ENCODE data around the gene SMR3A. TPM values are rescaled to one million over a fixed set of nuclear protein-coding genes. Genes with fewer than 3 reads are reported as not detected.

Gene SMR3A
- total RNA-seq, 1 donor from 2014 or later: not detected

GRCh38 chr4:70337886-70338420 lies 22.6 kb upstream of the SMR3A start:
- no peak for DNase-seq
- no peak for TF ChIP-seq CTCF (IDR thresholded peaks at IDR 0.05)
- H3K4me3 ChIP-seq: no peak overlapping the region
- H3K27ac ChIP-seq: no peak overlapping the region
- ATAC-seq: no peak
- intact Hi-C loops (cut with DNase I): no loop called here
- no peaks in the 10 kb centered on the region for H3K4me1 ChIP-seq
- H3K27me3 ChIP-seq (ENCODE audit: low read depth): no peaks in the 10 kb centered on the region
- H3K36me3 ChIP-seq: no peaks in the 10 kb centered on the region
- H3K9me3 ChIP-seq: no peaks in the 10 kb centered on the region

GRCh38 chr4:70356185-70356584 lies 4.4 kb upstream of the SMR3A start:
- Histone ChIP-seq H3K9me3 (no peaks in the 10 kb centered on the region), H3K4me1 (no peaks in the 10 kb centered on the region), H3K4me3 (no peak overlapping the region), H3K36me3 (no peaks in the 10 kb centered on the region), H3K27me3 (ENCODE audit: low read depth) (no peaks in the 10 kb centered on the region), H3K27ac (no peak overlapping the region)
- no peak for ATAC-seq
- no peak for TF ChIP-seq CTCF (IDR thresholded peaks at IDR 0.05)
- intact Hi-C loops (cut with DNase I): no loop called here
- DNase-seq: no peak

DNA sequence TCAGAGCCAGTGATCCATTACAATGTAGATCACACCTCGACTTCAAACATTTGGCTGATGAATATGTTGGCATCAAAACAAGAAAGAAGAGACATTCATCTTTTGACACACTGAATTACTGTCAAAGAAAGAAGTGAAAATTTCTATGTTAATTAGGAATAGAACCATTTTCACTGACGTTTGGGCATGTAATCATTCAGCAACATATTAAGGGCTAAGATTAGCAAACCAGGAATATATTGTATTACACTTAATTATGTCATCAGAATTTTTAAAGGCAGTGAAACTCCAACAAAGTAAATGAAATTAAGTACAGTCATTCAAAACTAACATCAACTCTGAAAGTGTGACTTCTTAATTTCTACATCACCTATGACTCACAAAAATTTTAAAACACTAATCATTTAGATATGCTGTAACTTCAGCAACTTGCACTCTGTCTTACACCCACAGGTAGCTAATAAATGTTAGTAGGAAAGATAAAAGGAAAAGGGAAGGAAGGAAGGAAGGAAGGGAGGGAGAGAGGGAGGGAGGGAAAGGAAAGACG lies 1.4 kb upstream of the SMR3A start:
- DNase-seq: no peak
- TF ChIP-seq CTCF (IDR thresholded peaks at IDR 0.05): no peak
- ATAC-seq: no peak
- intact Hi-C loops (cut with DNase I): no loop called here
- Histone ChIP-seq H3K4me1 (no peaks in the 10 kb centered on the region), H3K27ac (no peak overlapping the region), H3K9me3 (no peaks in the 10 kb centered on the region), H3K36me3 (no peaks in the 10 kb centered on the region), H3K4me3 (no peak overlapping the region), H3K27me3 (ENCODE audit: low read depth) (no peaks in the 10 kb centered on the region)

GRCh38 chr4:70364002-70364401 lies 3.4 kb downstream of the SMR3A start:
- TF ChIP-seq CTCF (IDR thresholded peaks at IDR 0.05): no peak
- no peak overlapping the region for H3K4me3 ChIP-seq
- H3K36me3 ChIP-seq: no peaks in the 10 kb centered on the region
- H3K27ac ChIP-seq: no peak overlapping the region
- H3K9me3 ChIP-seq: no peaks in the 10 kb centered on the region
- intact Hi-C loops (cut with DNase I): no loop called here
- ATAC-seq (no peak), DNase-seq (no peak)
- H3K27me3 ChIP-seq (ENCODE audit: low read depth): no peaks in the 10 kb centered on the region
- no peaks in the 10 kb centered on the region for H3K4me1 ChIP-seq

- intact Hi-C loops (cut with DNase I): no loop called here
- no peak overlapping the region for H3K4me3 ChIP-seq
- no peaks in the 10 kb centered on the region for H3K27me3 ChIP-seq (ENCODE audit: low read depth)
- H3K36me3 ChIP-seq: no peaks in the 10 kb centered on the region
- H3K27ac ChIP-seq: no peak overlapping the region
- DNase-seq: no peak
- no peaks in the 10 kb centered on the region for H3K9me3 ChIP-seq
- H3K4me1 ChIP-seq: no peaks in the 10 kb centered on the region
- no peak for TF ChIP-seq CTCF (IDR thresholded peaks at IDR 0.05)
- no peak for ATAC-seq
These were observed 4.9 kb downstream of the SMR3A start for GRCh38 chr4:70365479-70365878.

Data from lower lobe of right lung (tissue), 2 donors.